ENCODE measurements around the gene TMEM51. TPM values are rescaled to one million over a fixed set of nuclear protein-coding genes. Genes with fewer than 3 reads are reported as not detected.

The TMEM51 gene
- total and polyA plus RNA-seq, 2 of the 13 experiments (the other 11 are each of a cell fraction or from before 2014, with no cell fraction given): 12.2 to 22.3 TPM

- peaks cover 0 to 16% of the 10 kb centered on the region in 2 experiments; a peak in 3 of 5 replicates for H3K27me3 ChIP-seq (ENCODE audit: control insufficient read depth in 1 of 2, insufficient read depth in 2 of 2, low read length in 2 of 2)
- no peak overlapping the region for H2AFZ ChIP-seq (ENCODE audit: low read length)
- H3K4me2 ChIP-seq (ENCODE audit: low read depth, low read length): no peak overlapping the region
- intact Hi-C loops (cut with micrococcal nuclease; ENCODE audit: unreplicated experiment) (no loop called here), in situ Hi-C loops (cut with HindIII; ENCODE audit: extremely low pct_ligation_motif_present, low pct_unique_long_range_greater_than_20kb) (no loop called here)
- DNase-seq (ENCODE audit: low spot score) (no peak), ATAC-seq (no peak), FAIRE-seq (no peak)
- H3K9ac ChIP-seq (ENCODE audit: insufficient read depth, low read depth, low read length): no peak overlapping the region
- ChIA-PET CTCF (ENCODE audit: low intra/inter-chr PET ratio, low total read pairs) (no interaction called here), POLR2A (no interaction called here)
- no peak overlapping the region for H3K4me3 ChIP-seq (replicated peaks in 1 of 3; ENCODE audit: insufficient read depth in 1 of 3, low read depth in 2 of 3, low read length in 3 of 3)
- H3K4me1 ChIP-seq (ENCODE audit: insufficient read depth, low read length): peaks cover 30% of the 10 kb centered on the region
- H3K36me3 ChIP-seq (replicated peaks in 1 of 2; ENCODE audit: control insufficient read depth in 1 of 2, insufficient read depth in 2 of 2, low read length in 2 of 2): no peaks in the 10 kb centered on the region
- WGBS (ENCODE audit: low lambda C conversion rate): 29% methylated on average over 13 of the region's 13 CpGs
- H3K27ac ChIP-seq (ENCODE audit: extremely low read length, insufficient read depth, low read length): no peak overlapping the region
- H4K20me1 ChIP-seq (ENCODE audit: insufficient read depth, low read length): no peaks in the 10 kb centered on the region
- BruUV-seq (replicated peaks): no TSS peak
- H3K9me3 ChIP-seq (ENCODE audit: low read length): no peaks in the 10 kb centered on the region
- no peaks in the 10 kb centered on the region for H3K79me2 ChIP-seq (ENCODE audit: insufficient read depth, low read length)
- TF ChIP-seq MXD1 (CRISPR knock-in tag; IDR thresholded peaks at IDR 0.05) (no peak), RERE (CRISPR knock-in tag; IDR thresholded peaks at IDR 0.05; ENCODE audit: low read depth) (no peak), ZNF850 (CRISPR knock-in tag; conservative IDR thresholded peaks at IDR 0.05) (no peak), ZNF724P (CRISPR knock-in tag; IDR thresholded peaks at IDR 0.05; ENCODE audit: borderline replicate concordance) (no peak), RBAK (CRISPR knock-in tag; IDR thresholded peaks at IDR 0.05) (no peak), HNRNPH1 (optimal IDR thresholded peaks at IDR 0.05; ENCODE audit: low read depth, low read length) (no peak), TBL1XR1 (IDR thresholded peaks at IDR 0.05; ENCODE audit: borderline replicate concordance, low read length, partially characterized antibody) (no peak), PCBP2 (optimal IDR thresholded peaks at IDR 0.05; ENCODE audit: low read depth, low read length, poor library complexity, severe bottlenecking) (no peak), RNF219 (CRISPR knock-in tag; IDR thresholded peaks at IDR 0.05) (no peak), ELF3 (CRISPR knock-in tag; IDR thresholded peaks at IDR 0.05) (no peak), ELF1 (CRISPR knock-in tag; IDR thresholded peaks at IDR 0.05) (no peak), RAD51 (IDR thresholded peaks at IDR 0.05; ENCODE audit: borderline replicate concordance) (no peak), ZNF34 (CRISPR knock-in tag; IDR thresholded peaks at IDR 0.05; ENCODE audit: borderline replicate concordance) (no peak), ZFP90 (CRISPR knock-in tag; IDR thresholded peaks at IDR 0.05; ENCODE audit: borderline replicate concordance) (no peak), ZNF138 (CRISPR knock-in tag; IDR thresholded peaks at IDR 0.05; ENCODE audit: low read depth) (no peak)
Measured at GRCh38 chr1:15258833-15259621, 105.5 kb downstream of the TMEM51 start.
